Left lung (tissue), 10 donors: Measurements from ENCODE around the gene PLA2G4B. TPM values are rescaled to one million over a fixed set of nuclear protein-coding genes. Genes with fewer than 3 reads are reported as not detected.

Experiments
- ATAC-seq: fragments of 200-7000 bp; cut with Tn5 transposase; one replicate; pipeline ENCODE4 v1.9.1; 2020; ENCODE audit warnings: moderate library complexity
- DNase-seq, 4 donors: peaks; one replicate each; pipeline ENCODE4 v3.0.0-alpha.2; 2013 to 2020
- H3K27ac ChIP-seq, 2 donors: fragments of 200-600 bp; sonication (generic) in 1 of 2; one replicate each; pipeline versions ENCODE4 v1.5.0 to v1.8.0; 2020 to 2021
- H3K27me3 ChIP-seq, 2 donors: fragments of 200-600 bp; sonication (generic) in 1 of 2; one replicate each; pipeline versions ENCODE4 v1.5.0 to v1.8.0; 2020 to 2021
- H3K36me3 ChIP-seq, 2 donors: fragments of 200-600 bp; sonication (generic) in 1 of 2; one replicate each; pipeline versions ENCODE4 v1.5.0 to v1.8.0; 2020 to 2021
- H3K4me1 ChIP-seq, 2 donors: fragments of 200-600 bp; one replicate each; pipeline ENCODE4 v1.8.0; 2021
- H3K4me3 ChIP-seq, 2 donors: fragments of 200-600 bp; sonication (generic) in 1 of 2; one replicate each; pipeline versions ENCODE4 v1.5.0 to v1.8.0; 2020 to 2021; ENCODE audit warnings: mild to moderate bottlenecking in 1 of 2
- H3K9me3 ChIP-seq, 2 donors: fragments of 200-600 bp; sonication (generic) in 1 of 2; one replicate each; pipeline versions ENCODE4 v1.5.0 to v1.8.0; 2020 to 2021
- intact Hi-C, 2 donors: fragments of 100-400 bp; cut with DNase I; formaldehyde crosslinking; loops; one replicate each; pipeline versions ENCODE4 v1.11.2 to v1.14.2; 2022
- polyA plus RNA-seq, 6 donors: library from polyadenylated mRNA; unstranded; fragments of 120-200 nt; gene quantifications; one replicate each; pipeline ENCODE4 v1.2.1, GENCODE V29; 2013; ENCODE audit not compliant: insufficient read length in 6 of 6
- total RNA-seq, 2 donors: library from RNA; stranded (reverse); fragmentation: NEBNext Ultra II Directional; extraction: Animal tissue kit (Norgen Biotek cat#: 25700); gene quantifications; one replicate each; pipeline ENCODE4 v1.2.1, GENCODE V29; 2021
- TF ChIP-seq, protein P1 (sequence below), 2 donors: fragments of 200-600 bp; sonication (generic) in 1 of 2; IDR thresholded peaks; one replicate each; pipeline versions ENCODE4 v1.5.0 to v1.8.0; 2021; ENCODE audit warnings: antibody characterized with exemption in 2 of 2
- donor health status: DM: no; HTN: yes; CAD: no.
- donor health status: DM: no; HTN: no; CAD: no.

PLA2G4B gene
- total and polyA plus RNA-seq, 8 donors = 9.2 to 23.1 (median 11.3) TPM

DNA sequence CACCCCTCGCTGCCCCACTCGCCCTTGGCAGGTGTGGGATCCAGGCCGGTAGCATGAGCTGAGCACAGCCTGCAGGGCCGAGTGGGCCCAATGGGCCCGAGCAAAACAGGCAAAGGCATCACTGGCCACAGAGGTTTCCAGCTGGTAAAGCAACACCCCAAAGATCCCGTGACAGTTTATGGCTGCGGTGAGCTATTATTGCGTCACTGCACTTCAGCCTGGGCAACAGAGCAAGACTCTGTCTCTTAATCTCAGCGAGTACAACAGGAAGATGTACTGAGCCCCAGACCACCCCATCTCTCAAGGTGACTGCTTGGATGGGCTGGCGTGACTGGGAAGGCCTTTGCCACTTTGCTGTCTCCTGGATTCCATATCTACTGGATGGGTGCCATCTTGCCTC, 6.4 kb upstream of the PLA2G4B start:
- TF ChIP-seq, protein P1, sequence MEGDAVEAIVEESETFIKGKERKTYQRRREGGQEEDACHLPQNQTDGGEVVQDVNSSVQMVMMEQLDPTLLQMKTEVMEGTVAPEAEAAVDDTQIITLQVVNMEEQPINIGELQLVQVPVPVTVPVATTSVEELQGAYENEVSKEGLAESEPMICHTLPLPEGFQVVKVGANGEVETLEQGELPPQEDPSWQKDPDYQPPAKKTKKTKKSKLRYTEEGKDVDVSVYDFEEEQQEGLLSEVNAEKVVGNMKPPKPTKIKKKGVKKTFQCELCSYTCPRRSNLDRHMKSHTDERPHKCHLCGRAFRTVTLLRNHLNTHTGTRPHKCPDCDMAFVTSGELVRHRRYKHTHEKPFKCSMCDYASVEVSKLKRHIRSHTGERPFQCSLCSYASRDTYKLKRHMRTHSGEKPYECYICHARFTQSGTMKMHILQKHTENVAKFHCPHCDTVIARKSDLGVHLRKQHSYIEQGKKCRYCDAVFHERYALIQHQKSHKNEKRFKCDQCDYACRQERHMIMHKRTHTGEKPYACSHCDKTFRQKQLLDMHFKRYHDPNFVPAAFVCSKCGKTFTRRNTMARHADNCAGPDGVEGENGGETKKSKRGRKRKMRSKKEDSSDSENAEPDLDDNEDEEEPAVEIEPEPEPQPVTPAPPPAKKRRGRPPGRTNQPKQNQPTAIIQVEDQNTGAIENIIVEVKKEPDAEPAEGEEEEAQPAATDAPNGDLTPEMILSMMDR (IDR thresholded peaks at IDR 0.05) = no peak
- H3K4me3 ChIP-seq = no peak overlapping the region

DNA sequence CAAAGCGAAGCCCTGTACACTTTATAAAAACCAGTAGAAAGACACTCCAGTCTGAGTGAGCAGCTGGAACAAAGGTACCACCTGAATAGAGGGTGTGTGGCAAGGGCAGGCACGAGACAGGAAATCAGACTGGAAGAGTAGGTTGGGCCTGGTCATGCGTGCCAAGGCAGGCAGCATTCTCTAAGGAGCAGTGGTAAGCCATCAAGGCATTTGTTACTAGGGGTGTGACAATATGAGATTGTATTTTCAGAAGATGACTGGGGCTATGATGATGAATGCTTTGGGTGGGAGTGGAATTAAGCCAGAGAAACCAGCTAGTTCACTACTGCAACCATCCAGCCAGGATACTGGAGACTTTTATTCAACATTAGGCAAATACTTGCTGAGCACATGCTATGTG, 5.8 kb upstream of the PLA2G4B start:
- no peak overlapping the region for H3K4me3 ChIP-seq
- intact Hi-C loops = no loop called here
- H3K9me3 ChIP-seq = no peaks in the 10 kb centered on the region
- H3K36me3 ChIP-seq = peaks cover 0 to 28% of the 10 kb centered on the region in 2 donors
- TF ChIP-seq, protein P1 (IDR thresholded peaks at IDR 0.05) = no peak
- no peak for DNase-seq
- peaks cover 13 to 29% of the 10 kb centered on the region in 2 donors for H3K4me1 ChIP-seq
- no peaks in the 10 kb centered on the region for H3K27me3 ChIP-seq
- ATAC-seq = no peak
- no peak overlapping the region for H3K27ac ChIP-seq

More for the DNA sequence above, 6.4 kb upstream of the PLA2G4B start:
- DNase-seq (no peak), ATAC-seq (no peak)
- Histone ChIP-seq H3K27ac (no peak overlapping the region), H3K9me3 (no peaks in the 10 kb centered on the region), H3K4me1 (peaks cover 17 to 30% of the 10 kb centered on the region in 2 donors), H3K27me3 (no peaks in the 10 kb centered on the region), H3K36me3 (peaks cover 0 to 23% of the 10 kb centered on the region in 2 donors)
- intact Hi-C loops = no loop called here

DNA sequence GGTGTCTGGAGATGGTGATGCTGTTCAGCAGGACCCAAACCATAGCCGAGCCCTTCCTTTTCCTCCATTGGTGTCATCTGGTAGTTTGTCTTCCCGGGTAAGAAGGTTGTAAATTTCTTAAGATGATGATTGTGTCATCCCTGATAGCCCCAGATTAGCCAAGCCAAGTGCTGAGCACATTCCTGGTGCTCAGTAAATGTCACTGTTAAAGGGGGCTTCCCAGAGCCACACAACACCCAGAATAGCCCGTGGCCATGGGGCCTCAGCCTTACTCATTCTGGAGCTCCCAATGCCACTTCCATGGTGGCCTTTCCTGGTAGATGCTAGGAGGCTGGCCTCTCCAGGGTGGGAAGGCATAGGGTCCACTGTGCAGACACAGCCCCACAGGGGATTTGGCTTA, 4.6 kb upstream of the PLA2G4B start:
- Histone ChIP-seq H3K9me3 (no peaks in the 10 kb centered on the region), H3K4me3 (no peak overlapping the region), H3K27ac (no peak overlapping the region), H3K27me3 (no peaks in the 10 kb centered on the region), H3K36me3 (peaks cover 0 to 29% of the 10 kb centered on the region in 2 donors), H3K4me1 (peaks cover 10 to 20% of the 10 kb centered on the region in 2 donors)
- TF ChIP-seq, protein P1 (IDR thresholded peaks at IDR 0.05) = no peak
- DNase-seq = no peak
- intact Hi-C loops = no loop called here
- ATAC-seq = no peak

- TF ChIP-seq, protein P1 (IDR thresholded peaks at IDR 0.05) = no peak
- Histone ChIP-seq H3K27me3 (no peaks in the 10 kb centered on the region), H3K4me3 (no peak overlapping the region), H3K36me3 (peaks cover 0 to 37% of the 10 kb centered on the region in 2 donors), H3K9me3 (no peaks in the 10 kb centered on the region), H3K27ac (no peak overlapping the region), H3K4me1 (peaks cover 4 to 9% of the 10 kb centered on the region in 2 donors)
- ATAC-seq (no peak), DNase-seq (no peak)
- intact Hi-C loops = no loop called here
Measured at GRCh38 chr15:41836073-41836472, 2.6 kb upstream of the PLA2G4B start.

GRCh38 chr15:41836713-41837454, 1.8 kb upstream of the PLA2G4B start:
- intact Hi-C loops = no loop called here
- peak; percentile 67 for ATAC-seq
- peaks cover 0 to 39% of the 10 kb centered on the region in 2 donors for H3K36me3 ChIP-seq

More at GRCh38 chr15:41836713-41837454, 1.8 kb upstream of the PLA2G4B start:
- Histone ChIP-seq H3K4me3 (no peak overlapping the region), H3K27me3 (no peaks in the 10 kb centered on the region), H3K9me3 (no peaks in the 10 kb centered on the region), H3K27ac (peak overlapping the region in 1 of 2 donors; percentile 10), H3K4me1 (peaks cover 4 to 9% of the 10 kb centered on the region in 2 donors)
- DNase-seq = peak in 2 of 4 donors; percentile 75 to 79
- TF ChIP-seq, protein P1 (IDR thresholded peaks at IDR 0.05) = no peak
